ENCODE results near the gene PABPC3.

- no peak for TF ChIP-seq TBP (CRISPR knock-in tag; IDR thresholded peaks at IDR 0.05)
- TF ChIP-seq CTCF (CRISPR knock-in tag; IDR thresholded peaks at IDR 0.05), result no peak
- TF ChIP-seq MAX (IDR thresholded peaks at IDR 0.05), result no peak
- no peak for TF ChIP-seq MXD1 (CRISPR knock-in tag; IDR thresholded peaks at IDR 0.05)
- no peak for TF ChIP-seq SMAD1 (CRISPR knock-in tag; IDR thresholded peaks at IDR 0.05; ENCODE audit: borderline replicate concordance, low read depth)
- TF ChIP-seq KDM4B (CRISPR knock-in tag; IDR thresholded peaks at IDR 0.05), result no peak
- no peak for TF ChIP-seq TBL1XR1 (IDR thresholded peaks at IDR 0.05; ENCODE audit: borderline replicate concordance, low read length, partially characterized antibody)
- TF ChIP-seq E2F1 (CRISPR knock-in tag; IDR thresholded peaks at IDR 0.05), result no peak
- TF ChIP-seq ZNF570 (CRISPR knock-in tag; IDR thresholded peaks at IDR 0.05; ENCODE audit: borderline replicate concordance), result no peak
- no peak for TF ChIP-seq NR2F1 (CRISPR knock-in tag; IDR thresholded peaks at IDR 0.05)
- TF ChIP-seq EZH2 (conservative IDR thresholded peaks at IDR 0.05; ENCODE audit: low read depth, low read length), result no peak
- TF ChIP-seq MED8 (CRISPR knock-in tag; IDR thresholded peaks at IDR 0.05; ENCODE audit: insufficient replicate concordance), result no peak
Observed at GRCh38 chr13:25148402-25148771, 52.5 kb downstream of the PABPC3 start.
